HepG2 (cell line): ENCODE measurements around the gene SALL4. TPM values are rescaled to one million over a fixed set of nuclear protein-coding genes. Genes with fewer than 3 reads are reported as not detected.

Experiments used
- AHR ChIP-seq: IDR thresholded peaks from 2 replicates; pipeline ENCODE4 v1.6.1; 2018; ENCODE audit warnings: missing genetic modification reagents, missing compliant biosample characterization
- CCDC6 ChIP-seq: sonication (generic); formaldehyde crosslinking; IDR thresholded peaks from 2 replicates; pipeline ENCODE4 v1.8.1; 2022; ENCODE audit warnings: mild to moderate bottlenecking, missing genetic modification reagents, moderate library complexity
- FLYWCH1 ChIP-seq: sonication (generic); formaldehyde crosslinking; IDR thresholded peaks from 2 replicates; pipeline ENCODE4 v1.8.1; 2023; ENCODE audit warnings: mild to moderate bottlenecking, missing genetic modification reagents
- FOSL1 ChIP-seq: sonication (generic); formaldehyde crosslinking; IDR thresholded peaks from 2 replicates; pipeline ENCODE4 v1.9.0; 2021; ENCODE audit warnings: missing genetic modification reagents, borderline replicate concordance
- GFI1 ChIP-seq: sonication (generic); formaldehyde crosslinking; IDR thresholded peaks from 2 replicates; pipeline ENCODE4 v1.5.0; 2020; ENCODE audit warnings: missing genetic modification reagents, mild to moderate bottlenecking, borderline replicate concordance
- MAFG ChIP-seq: sonication (generic); formaldehyde crosslinking; IDR thresholded peaks from 2 replicates; pipeline ENCODE4 v1.5.1; 2020; ENCODE audit warnings: mild to moderate bottlenecking, missing genetic modification reagents
- MAZ ChIP-seq, 2 experiments: sonication (generic) in 1 of 2; formaldehyde crosslinking in 1 of 2; IDR thresholded peaks; 2 replicates each; pipeline versions ENCODE4 v1.5.0 to v1.6.1; 2012 to 2020; ENCODE audit warnings: low read depth in 2 of 2, mild to moderate bottlenecking in 2 of 2, borderline replicate concordance in 1 of 2, improper control_type of control experiment in 1 of 2, low read length in 1 of 2, missing genetic modification reagents in 1 of 2, moderate library complexity in 1 of 2
- MTA3 ChIP-seq: sonication (generic); formaldehyde crosslinking; IDR thresholded peaks from 2 replicates; pipeline ENCODE4 v1.4.0; 2020; ENCODE audit warnings: missing genetic modification reagents
- NCOA2 ChIP-seq: sonication (generic); formaldehyde crosslinking; IDR thresholded peaks from 2 replicates; pipeline ENCODE4 v1.8.0; 2022; ENCODE audit warnings: inconsistent platforms
- RFXAP ChIP-seq: sonication (generic); formaldehyde crosslinking; IDR thresholded peaks from 2 replicates; pipeline ENCODE4 v1.4.0; 2020; ENCODE audit warnings: missing genetic modification reagents, borderline replicate concordance
- RNF2 ChIP-seq: fragments of 450-650 bp; conservative IDR thresholded peaks from 2 replicates; pipeline ENCODE4 v1.6.1; 2016; ENCODE audit warnings: low read depth
- STAT5B ChIP-seq: sonication (generic); formaldehyde crosslinking; IDR thresholded peaks from 2 replicates; pipeline ENCODE4 v1.4.0; 2020; ENCODE audit warnings: missing genetic modification reagents
- ZBTB1 ChIP-seq: sonication (generic); formaldehyde crosslinking; IDR thresholded peaks from 2 replicates; pipeline ENCODE4 v1.4.0; 2020; ENCODE audit warnings: missing genetic modification reagents, borderline replicate concordance
- ZBTB7A ChIP-seq: sonication (generic); formaldehyde crosslinking; IDR thresholded peaks from 2 replicates; pipeline ENCODE4 v1.8.0; 2022; ENCODE audit warnings: mild to moderate bottlenecking, missing genetic modification reagents
- ZMYM2 ChIP-seq: sonication (generic); formaldehyde crosslinking; IDR thresholded peaks from 2 replicates; pipeline ENCODE4 v1.8.0; 2022; ENCODE audit warnings: mild to moderate bottlenecking, missing genetic modification reagents
- ZNF10 ChIP-seq: sonication (generic); formaldehyde crosslinking; IDR thresholded peaks from 2 replicates; pipeline ENCODE4 v1.4.0; 2020; ENCODE audit warnings: mild to moderate bottlenecking, low read depth, missing genetic modification reagents, borderline replicate concordance
- ZNF12 ChIP-seq: sonication (generic); formaldehyde crosslinking; IDR thresholded peaks from 2 replicates; pipeline ENCODE4 v1.5.0; 2020; ENCODE audit warnings: missing genetic modification reagents
- ZNF383 ChIP-seq: sonication (generic); formaldehyde crosslinking; IDR thresholded peaks from 2 replicates; pipeline ENCODE4 v1.4.0; 2020; ENCODE audit warnings: missing genetic modification reagents, mild to moderate bottlenecking, borderline replicate concordance
- ZNF776 ChIP-seq: sonication (generic); formaldehyde crosslinking; IDR thresholded peaks from 2 replicates; pipeline ENCODE4 v1.4.0; 2020; ENCODE audit warnings: mild to moderate bottlenecking, missing genetic modification reagents
- ZNF792 ChIP-seq: IDR thresholded peaks from 2 replicates; pipeline ENCODE4 v1.6.1; 2016
- ZNF841 ChIP-seq: sonication (generic); formaldehyde crosslinking; IDR thresholded peaks from 2 replicates; pipeline ENCODE4 v1.8.1; 2023; ENCODE audit warnings: missing genetic modification reagents, borderline replicate concordance
- ZNF878 ChIP-seq: sonication (generic); formaldehyde crosslinking; IDR thresholded peaks from 2 replicates; pipeline ENCODE4 v1.8.1; 2023; ENCODE audit warnings: mild to moderate bottlenecking, missing genetic modification reagents, moderate library complexity
- ZSCAN21 ChIP-seq: sonication (generic); formaldehyde crosslinking; IDR thresholded peaks from 2 replicates; pipeline ENCODE4 v1.8.0; 2022; ENCODE audit warnings: mild to moderate bottlenecking, missing genetic modification reagents, moderate library complexity, borderline replicate concordance
- polyA plus RNA-seq, 8 experiments: library from polyadenylated mRNA; depleted of rRNA in 3 of 8; stranded (reverse) in 7 of 8; unstranded in 1 of 8; fragments of >200 nt; fragmentation: Illumina TruSeq in 4 of 8; extraction: Trizol in 4 of 8; gene quantifications; 2 replicates each; pipeline versions ENCODE4 v1.2.1 to v1.2.3, GENCODE V29; 2011 to 2016; ENCODE audit warnings: low read depth in 4 of 8, missing spikeins in 1 of 8, mixed read lengths in 1 of 8; ENCODE audit not compliant: insufficient read depth in 1 of 8
- total RNA-seq, 5 experiments: library from RNA; depleted of rRNA; stranded (reverse); fragments of >200 nt; fragmentation: Illumina TruSeq; extraction: Trizol; gene quantifications; 2 replicates each; pipeline ENCODE4 v1.2.3, GENCODE V29; 2016; ENCODE audit warnings: low read depth in 1 of 5
- TF ChIP-seq, protein P1 (sequence below): sonication (generic); formaldehyde crosslinking; IDR thresholded peaks from 2 replicates; pipeline ENCODE4 v1.5.0; 2020; ENCODE audit warnings: missing genetic modification reagents
- TF ChIP-seq, protein P2 (sequence below): sonication (generic); formaldehyde crosslinking; IDR thresholded peaks from 2 replicates; pipeline ENCODE4 v1.4.0; 2020; ENCODE audit warnings: missing genetic modification reagents
- TF ChIP-seq, protein P3 (sequence below): sonication (generic); formaldehyde crosslinking; conservative IDR thresholded peaks from 2 replicates; pipeline ENCODE4 v1.8.0; 2022; ENCODE audit warnings: mild to moderate bottlenecking, moderate library complexity, missing genetic modification reagents
- TF ChIP-seq, protein P4 (sequence below): sonication (generic); formaldehyde crosslinking; IDR thresholded peaks from 2 replicates; pipeline ENCODE4 v1.9.0; 2021; ENCODE audit warnings: missing genetic modification reagents, mild to moderate bottlenecking, borderline replicate concordance

SALL4 gene
- total and polyA plus RNA-seq, 2 of the 13 experiments (the other 11 are each of a cell fraction or from before 2014, with no cell fraction given): 0.33 to 1.8 TPM

DNA sequence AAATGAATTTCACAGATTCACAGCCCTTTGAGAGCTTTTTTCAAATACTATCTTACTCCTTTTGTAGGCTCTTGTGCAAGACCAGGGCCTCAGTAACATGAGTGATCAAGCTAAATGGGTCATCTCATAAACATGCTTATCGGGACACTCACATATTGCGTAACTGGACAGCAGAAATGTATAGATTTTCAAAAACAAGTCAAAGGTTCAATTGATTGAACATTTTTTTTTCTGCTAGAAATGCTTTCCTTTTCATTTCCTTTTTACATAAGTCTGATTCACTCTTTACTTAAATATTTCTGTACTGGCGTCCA is 8.7 kb upstream of the SALL4 start (continued):
- TF ChIP-seq, protein P1, sequence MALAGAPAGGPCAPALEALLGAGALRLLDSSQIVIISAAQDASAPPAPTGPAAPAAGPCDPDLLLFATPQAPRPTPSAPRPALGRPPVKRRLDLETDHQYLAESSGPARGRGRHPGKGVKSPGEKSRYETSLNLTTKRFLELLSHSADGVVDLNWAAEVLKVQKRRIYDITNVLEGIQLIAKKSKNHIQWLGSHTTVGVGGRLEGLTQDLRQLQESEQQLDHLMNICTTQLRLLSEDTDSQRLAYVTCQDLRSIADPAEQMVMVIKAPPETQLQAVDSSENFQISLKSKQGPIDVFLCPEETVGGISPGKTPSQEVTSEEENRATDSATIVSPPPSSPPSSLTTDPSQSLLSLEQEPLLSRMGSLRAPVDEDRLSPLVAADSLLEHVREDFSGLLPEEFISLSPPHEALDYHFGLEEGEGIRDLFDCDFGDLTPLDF (CRISPR knock-in tag): no peak
- TF ChIP-seq, protein P2, sequence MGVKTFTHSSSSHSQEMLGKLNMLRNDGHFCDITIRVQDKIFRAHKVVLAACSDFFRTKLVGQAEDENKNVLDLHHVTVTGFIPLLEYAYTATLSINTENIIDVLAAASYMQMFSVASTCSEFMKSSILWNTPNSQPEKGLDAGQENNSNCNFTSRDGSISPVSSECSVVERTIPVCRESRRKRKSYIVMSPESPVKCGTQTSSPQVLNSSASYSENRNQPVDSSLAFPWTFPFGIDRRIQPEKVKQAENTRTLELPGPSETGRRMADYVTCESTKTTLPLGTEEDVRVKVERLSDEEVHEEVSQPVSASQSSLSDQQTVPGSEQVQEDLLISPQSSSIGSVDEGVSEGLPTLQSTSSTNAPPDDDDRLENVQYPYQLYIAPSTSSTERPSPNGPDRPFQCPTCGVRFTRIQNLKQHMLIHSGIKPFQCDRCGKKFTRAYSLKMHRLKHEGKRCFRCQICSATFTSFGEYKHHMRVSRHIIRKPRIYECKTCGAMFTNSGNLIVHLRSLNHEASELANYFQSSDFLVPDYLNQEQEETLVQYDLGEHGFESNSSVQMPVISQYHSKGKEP: no peak
- peak; percentile 73; the same call in 1 of the 2 replicates for TF ChIP-seq ZNF792
- no peak for TF ChIP-seq ZNF10
- no peak for TF ChIP-seq CCDC6 (CRISPR knock-in tag)
- no peak for TF ChIP-seq FLYWCH1 (CRISPR knock-in tag)
- TF ChIP-seq RFXAP (CRISPR knock-in tag): no peak
- peak; percentile 64; the same call in 1 of the 2 replicates for TF ChIP-seq ZNF12
- TF ChIP-seq, protein P3, sequence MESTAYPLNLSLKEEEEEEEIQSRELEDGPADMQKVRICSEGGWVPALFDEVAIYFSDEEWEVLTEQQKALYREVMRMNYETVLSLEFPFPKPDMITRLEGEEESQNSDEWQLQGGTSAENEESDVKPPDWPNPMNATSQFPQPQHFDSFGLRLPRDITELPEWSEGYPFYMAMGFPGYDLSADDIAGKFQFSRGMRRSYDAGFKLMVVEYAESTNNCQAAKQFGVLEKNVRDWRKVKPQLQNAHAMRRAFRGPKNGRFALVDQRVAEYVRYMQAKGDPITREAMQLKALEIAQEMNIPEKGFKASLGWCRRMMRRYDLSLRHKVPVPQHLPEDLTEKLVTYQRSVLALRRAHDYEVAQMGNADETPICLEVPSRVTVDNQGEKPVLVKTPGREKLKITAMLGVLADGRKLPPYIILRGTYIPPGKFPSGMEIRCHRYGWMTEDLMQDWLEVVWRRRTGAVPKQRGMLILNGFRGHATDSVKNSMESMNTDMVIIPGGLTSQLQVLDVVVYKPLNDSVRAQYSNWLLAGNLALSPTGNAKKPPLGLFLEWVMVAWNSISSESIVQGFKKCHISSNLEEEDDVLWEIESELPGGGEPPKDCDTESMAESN (CRISPR knock-in tag): 0 out of 2 replicates have a peak, but pooled peaks have one; percentile 23
- TF ChIP-seq NCOA2 (CRISPR knock-in tag): peak; percentile 92
- no peak for TF ChIP-seq ZSCAN21 (CRISPR knock-in tag)
- TF ChIP-seq STAT5B (CRISPR knock-in tag): no peak
- peak; percentile 80; the same call in 1 of the 2 replicates for TF ChIP-seq GFI1 (CRISPR knock-in tag)
- TF ChIP-seq AHR (CRISPR knock-in tag): no peak; the same call in 1 of the 2 replicates
- TF ChIP-seq, protein P4, sequence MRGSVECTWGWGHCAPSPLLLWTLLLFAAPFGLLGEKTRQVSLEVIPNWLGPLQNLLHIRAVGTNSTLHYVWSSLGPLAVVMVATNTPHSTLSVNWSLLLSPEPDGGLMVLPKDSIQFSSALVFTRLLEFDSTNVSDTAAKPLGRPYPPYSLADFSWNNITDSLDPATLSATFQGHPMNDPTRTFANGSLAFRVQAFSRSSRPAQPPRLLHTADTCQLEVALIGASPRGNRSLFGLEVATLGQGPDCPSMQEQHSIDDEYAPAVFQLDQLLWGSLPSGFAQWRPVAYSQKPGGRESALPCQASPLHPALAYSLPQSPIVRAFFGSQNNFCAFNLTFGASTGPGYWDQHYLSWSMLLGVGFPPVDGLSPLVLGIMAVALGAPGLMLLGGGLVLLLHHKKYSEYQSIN: no peak
- no peak for TF ChIP-seq ZNF841 (CRISPR knock-in tag)
- TF ChIP-seq ZBTB1 (CRISPR knock-in tag): no peak
- TF ChIP-seq RNF2: no peak
- TF ChIP-seq FOSL1 (CRISPR knock-in tag): peak; percentile 53; the same call in 1 of the 2 replicates
- TF ChIP-seq ZNF776 (CRISPR knock-in tag): no peak
- TF ChIP-seq ZBTB7A (CRISPR knock-in tag): no peak
- no peak for TF ChIP-seq ZNF383
- no peak for TF ChIP-seq MTA3 (CRISPR knock-in tag)
- TF ChIP-seq ZNF878 (CRISPR knock-in tag): 0 out of 2 replicates have a peak, but pooled peaks have one; percentile 66
- peak; percentile 75; the same call in 1 of the 2 replicates for TF ChIP-seq ZMYM2 (CRISPR knock-in tag)
- no peak for TF ChIP-seq MAFG (CRISPR knock-in tag)
- TF ChIP-seq MAZ (IDR thresholded peaks at IDR 0.05; ENCODE audit: borderline replicate concordance, low read depth, low read length): no peak
- TF ChIP-seq MAZ (CRISPR knock-in tag; IDR thresholded peaks at IDR 0.05; ENCODE audit: low read depth): 0 out of 2 replicates have a peak, but pooled peaks have one; percentile 24
